ENCODE measurements around the gene TSPAN4.

TSPAN4 gene

GRCh38 chr11:821512-822371, 20.9 kb upstream of the TSPAN4 start:
- DNase-seq (ENCODE audit: low read depth, low spot score): no peak

- no peak for DNase-seq (ENCODE audit: low read depth, low spot score)
Observed at GRCh38 chr11:823441-824291, 19.0 kb upstream of the TSPAN4 start.

GRCh38 chr11:824292-824880, 18.3 kb upstream of the TSPAN4 start:
- DNase-seq (ENCODE audit: low read depth, low spot score): no peak

GRCh38 chr11:824942-825341, 17.7 kb upstream of the TSPAN4 start:
- DNase-seq (ENCODE audit: low read depth, low spot score): no peak

- no peak for DNase-seq (ENCODE audit: low read depth, low spot score)
Observed at GRCh38 chr11:825366-826226, 17.1 kb upstream of the TSPAN4 start.

- DNase-seq (ENCODE audit: low read depth, low spot score): no peak
Observed at GRCh38 chr11:826227-826621, 16.4 kb upstream of the TSPAN4 start.

GRCh38 chr11:826836-827145, 15.9 kb upstream of the TSPAN4 start:
- no peak for DNase-seq (ENCODE audit: low read depth, low spot score)

GRCh38 chr11:827146-827896, 15.3 kb upstream of the TSPAN4 start:
- DNase-seq (ENCODE audit: low read depth, low spot score): no peak

- no peak for DNase-seq (ENCODE audit: low read depth, low spot score)
Observed at GRCh38 chr11:827897-828192, 14.8 kb upstream of the TSPAN4 start, which contains the start of gene CRACR2B. Gene CRACR2B (plus strand): TSS chr11:827919. CDS start chr11:828608, 689 bp downstream.

- DNase-seq (ENCODE audit: low read depth, low spot score): no peak
Observed at GRCh38 chr11:828506-829175, 14.0 kb upstream of the TSPAN4 start.

- no peak for DNase-seq (ENCODE audit: low read depth, low spot score)
Observed at GRCh38 chr11:829176-829846, 13.3 kb upstream of the TSPAN4 start.

GRCh38 chr11:829847-830294, 12.8 kb upstream of the TSPAN4 start:
- DNase-seq (ENCODE audit: low read depth, low spot score): no peak

- DNase-seq (ENCODE audit: low read depth, low spot score): no peak
Observed at GRCh38 chr11:830295-831117, 12.1 kb upstream of the TSPAN4 start.

- DNase-seq (ENCODE audit: low read depth, low spot score): no peak
Observed at GRCh38 chr11:831118-831864, 11.4 kb upstream of the TSPAN4 start.

GRCh38 chr11:831961-832528, 10.6 kb upstream of the TSPAN4 start:
- DNase-seq (ENCODE audit: low read depth, low spot score): no peak

- no peak for DNase-seq (ENCODE audit: low read depth, low spot score)
Observed at GRCh38 chr11:832529-833113, 10.0 kb upstream of the TSPAN4 start, which contains the start of gene CD151. Gene CD151 (plus strand): TSS chr11:832952. CDS start chr11:836070, 3,118 bp downstream.

GRCh38 chr11:833114-833791, 9.4 kb upstream of the TSPAN4 start:
- DNase-seq (ENCODE audit: low read depth, low spot score): no peak

Measured in iPS DF 19.7 (cell line).